ENCODE measurements around the gene KRTCAP2.
"Not testable (repeated sequence)": the region's sequence is repeated elsewhere in the genome, so short reads cannot be mapped to it uniquely, and the experiment has no call there.

KRTCAP2 gene

GRCh38 chr1:155199792-155200191 is 26.7 kb upstream of the KRTCAP2 start:
- no peak for DNase-seq (ENCODE audit: low read depth)

DNA sequence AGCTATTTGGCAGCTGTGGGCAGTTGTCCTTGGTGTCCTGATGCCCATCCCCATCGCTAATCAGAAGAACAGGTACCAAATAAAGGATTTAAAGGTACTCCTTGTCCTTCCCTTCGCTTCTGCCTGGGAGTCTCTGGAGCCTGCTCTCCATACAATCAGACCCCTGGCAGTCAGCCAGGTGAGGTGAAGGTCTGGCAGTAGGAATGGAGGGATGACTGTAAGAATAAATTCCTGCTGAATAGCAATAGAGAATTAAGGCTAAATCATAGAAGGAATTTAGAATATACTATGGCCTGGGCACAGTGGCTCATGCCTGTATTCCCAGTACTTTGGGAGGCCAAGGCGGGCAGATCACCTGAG is 25.4 kb upstream of the KRTCAP2 start:
- DNase-seq (ENCODE audit: low read depth): no peak

- no peak for DNase-seq (ENCODE audit: low read depth)
These were observed 24.9 kb upstream of the KRTCAP2 start for GRCh38 chr1:155197901-155198546.

GRCh38 chr1:155196893-155197638 is 24.0 kb upstream of the KRTCAP2 start:
- DNase-seq (ENCODE audit: low read depth): no peak

DNA sequence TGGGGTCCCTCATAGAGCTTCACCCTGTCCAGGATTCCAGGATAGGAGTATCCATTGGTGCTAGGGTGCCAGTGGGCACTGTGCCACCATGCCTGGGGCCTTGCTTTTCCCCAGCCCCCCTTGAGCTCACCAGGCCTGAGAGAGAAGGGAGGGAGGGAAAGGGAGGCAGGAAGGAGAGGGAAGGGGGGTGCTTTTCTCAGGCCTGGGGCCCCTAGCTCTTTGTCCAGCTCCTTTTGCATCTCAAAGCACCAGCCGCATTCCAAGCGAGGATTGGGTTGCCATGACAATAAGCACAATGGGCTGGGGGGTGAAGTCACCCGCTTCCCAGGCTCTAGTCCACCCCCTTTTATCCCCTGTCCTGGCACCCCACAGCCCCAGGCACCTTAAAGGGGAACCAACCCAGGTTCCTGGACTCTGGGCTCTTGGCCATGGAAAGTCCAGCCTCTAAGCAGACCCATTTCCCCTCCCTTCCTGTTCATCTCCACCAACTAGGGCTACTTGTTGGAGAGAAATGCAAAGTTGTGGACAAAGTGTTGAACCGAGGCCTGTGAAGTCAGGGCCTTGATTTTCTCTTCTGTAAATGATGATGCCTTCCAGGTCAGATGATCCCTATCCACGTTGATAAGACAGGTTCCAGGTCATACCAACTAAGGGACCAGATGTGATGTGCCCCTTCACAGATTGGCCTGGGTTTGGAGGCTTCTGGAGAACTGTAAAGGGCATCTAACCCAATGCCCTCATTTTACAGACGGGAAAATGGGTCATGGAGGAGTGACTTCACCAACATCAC is 23.2 kb upstream of the KRTCAP2 start:
- no peak for DNase-seq (ENCODE audit: low read depth)

- DNase-seq (ENCODE audit: low read depth): no peak
These were observed 22.3 kb upstream of the KRTCAP2 start for GRCh38 chr1:155195201-155196102.

DNA sequence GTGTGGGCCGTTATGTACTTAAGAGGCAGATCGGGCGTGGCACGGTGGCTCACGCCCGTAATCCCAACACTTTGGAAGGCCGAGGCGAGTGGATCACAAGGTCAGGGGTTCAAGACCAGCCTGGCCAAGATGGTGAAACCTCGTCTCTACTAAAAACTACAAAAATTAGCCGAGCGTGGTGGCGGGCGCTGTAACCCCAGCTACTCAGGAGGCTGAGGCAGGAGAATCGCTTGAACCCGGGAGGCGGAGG is 20.8 kb upstream of the KRTCAP2 start:
- DNase-seq (ENCODE audit: low read depth): not testable (repeated sequence)

GRCh38 chr1:155193275-155193990 is 20.3 kb upstream of the KRTCAP2 start:
- DNase-seq (ENCODE audit: low read depth): peak; percentile 63

DNA sequence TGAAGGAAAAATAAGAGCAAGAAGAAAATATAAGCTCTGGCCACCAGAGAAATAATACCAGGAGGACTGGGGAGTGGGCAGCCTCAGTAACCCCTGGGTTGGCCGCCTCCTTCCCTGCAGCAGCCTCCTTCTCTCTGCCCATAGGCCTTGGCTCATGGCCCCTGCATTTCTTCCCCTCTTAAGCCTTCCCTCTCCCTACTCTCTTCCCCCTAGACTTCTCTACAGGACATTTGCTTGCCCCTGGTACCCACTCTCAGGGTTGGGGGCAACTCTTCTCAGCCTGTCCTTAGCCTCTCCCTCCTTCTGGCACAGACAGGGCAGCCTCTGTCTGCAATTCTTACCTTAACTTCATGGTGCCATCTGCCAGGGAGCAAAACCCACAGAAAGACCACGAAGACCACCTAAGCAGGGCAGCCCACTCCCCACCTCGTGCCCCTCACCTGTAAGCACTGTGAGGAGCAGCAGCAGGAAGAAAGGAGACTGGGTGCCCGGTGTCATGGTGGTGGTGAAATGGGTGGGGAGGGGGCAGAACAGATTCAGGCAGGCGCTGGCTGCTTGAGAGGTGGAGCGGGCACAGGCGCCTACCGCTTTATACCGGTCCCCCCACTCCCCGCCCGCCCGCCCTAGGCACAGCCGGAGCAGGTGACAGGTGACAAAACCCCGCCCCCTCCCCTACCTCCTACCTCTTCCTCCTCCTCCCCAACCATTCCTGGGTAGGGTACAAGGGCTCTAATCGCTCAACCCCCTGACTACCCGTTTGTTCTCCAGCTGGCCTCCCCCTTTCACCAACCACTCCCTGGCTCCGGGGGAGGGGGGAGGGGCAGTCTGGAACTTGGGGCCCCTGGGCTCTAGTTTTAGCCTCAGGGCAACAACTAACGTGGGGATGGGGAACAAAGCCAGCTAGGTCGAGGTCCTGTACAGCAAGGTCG is 19.5 kb upstream of the KRTCAP2 start:
- DNase-seq (ENCODE audit: low read depth): no peak

GRCh38 chr1:155191904-155192303 is 18.8 kb upstream of the KRTCAP2 start:
- no peak for DNase-seq (ENCODE audit: low read depth)

- not testable (repeated sequence) for DNase-seq (ENCODE audit: low read depth)
These were observed 16.8 kb upstream of the KRTCAP2 start for GRCh38 chr1:155189926-155190325.

DNA sequence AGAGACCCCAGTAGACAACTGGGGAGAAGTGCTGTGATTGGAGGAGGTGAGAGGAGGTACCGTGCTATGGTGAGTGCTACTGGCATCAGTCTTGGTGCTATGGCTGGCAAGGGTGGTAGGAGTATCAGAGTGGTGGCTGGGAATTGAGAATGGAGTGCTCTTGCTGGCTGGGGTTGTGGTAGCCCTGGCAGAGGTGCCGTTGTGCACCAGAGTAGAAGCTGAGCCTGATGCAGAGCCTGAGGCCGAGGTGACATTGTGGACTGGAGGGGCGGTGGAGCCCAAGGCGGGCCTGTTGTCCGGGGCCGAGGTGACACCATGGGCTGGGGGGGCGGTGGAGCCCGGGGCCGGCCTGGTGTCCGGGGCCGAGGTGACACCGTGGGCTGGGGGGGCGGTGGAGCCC is 15.2 kb upstream of the KRTCAP2 start:
- DNase-seq (ENCODE audit: low read depth): no peak

GRCh38 chr1:155187456-155187891 is 14.4 kb upstream of the KRTCAP2 start:
- no peak for DNase-seq (ENCODE audit: low read depth)

DNA sequence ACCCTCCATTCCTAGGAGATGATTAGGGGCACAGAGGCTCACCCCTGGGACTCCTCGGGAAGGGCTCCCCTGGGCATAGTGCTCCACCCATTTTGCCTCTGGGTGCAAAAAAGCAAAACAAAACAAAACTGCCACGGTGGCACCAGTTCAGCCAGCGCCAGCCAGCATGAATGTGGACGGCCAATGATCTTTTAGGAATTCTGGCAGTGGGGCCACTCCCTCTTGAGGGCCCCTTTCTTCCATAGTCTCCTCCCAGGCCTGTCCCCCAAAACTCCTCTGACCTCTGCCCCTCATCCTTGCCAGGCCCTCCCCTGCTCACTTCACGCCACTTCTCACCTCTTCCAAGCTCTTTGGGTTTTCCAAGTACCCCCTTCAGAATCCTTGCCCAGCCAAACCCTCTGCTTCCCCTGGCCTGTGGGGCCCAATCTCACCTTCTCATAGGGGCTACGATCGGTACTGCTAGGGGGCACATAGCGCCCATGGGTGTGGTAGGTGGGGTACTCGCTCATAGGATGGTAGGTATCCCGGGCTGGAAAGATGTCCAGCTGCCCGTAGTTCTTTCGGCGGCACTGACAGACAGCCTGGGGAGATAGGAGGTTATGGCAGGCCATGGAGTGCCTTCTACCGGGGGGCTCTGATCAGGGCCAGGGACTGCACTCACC is 13.8 kb upstream of the KRTCAP2 start:
- DNase-seq (ENCODE audit: low read depth): no peak

GRCh38 chr1:155186067-155186793 is 13.1 kb upstream of the KRTCAP2 start:
- DNase-seq (ENCODE audit: low read depth): no peak

- no peak for DNase-seq (ENCODE audit: low read depth)
These were observed 12.6 kb upstream of the KRTCAP2 start for GRCh38 chr1:155185783-155186066.

GRCh38 chr1:155184835-155185782 is 12.0 kb upstream of the KRTCAP2 start:
- DNase-seq (ENCODE audit: low read depth): no peak

- no peak for DNase-seq (ENCODE audit: low read depth)
These were observed 11.3 kb upstream of the KRTCAP2 start for GRCh38 chr1:155184351-155184811.

Data from activated gamma-delta T cell treated with anti-CD3 and anti-CD28 coated beads, Interleukin-2, amount 50 U/mL, for 16 hours (primary cell).